T-helper 2 cell treated with Interferon-gamma antibody and Interleukin-4, amounts not matched to agents 5 μg/mL and 100 μg/mL, for 36 hours (primary cell): Measurements from ENCODE around the gene PRRC1.

ENCODE experiments used
- DNase-seq: peaks from one replicate; pipeline ENCODE4 v3.0.0; 2021; ENCODE audit warnings: low spot score
- H3K27ac Mint-ChIP-seq: one replicate; pipeline ENCODE4 v1.8.0; 2021; ENCODE audit warnings: mild to moderate bottlenecking, mixed read lengths
- H3K27me3 Mint-ChIP-seq: one replicate; pipeline ENCODE4 v1.8.0; 2021; ENCODE audit warnings: low read depth, mixed read lengths
- H3K36me3 Mint-ChIP-seq: one replicate; pipeline ENCODE4 v1.8.0; 2021; ENCODE audit warnings: low read depth, mixed read lengths
- H3K4me1 Mint-ChIP-seq: one replicate; pipeline ENCODE4 v1.8.0; 2021; ENCODE audit warnings: low read depth, mixed read lengths
- H3K4me3 Mint-ChIP-seq: one replicate; pipeline ENCODE4 v1.8.0; 2022; ENCODE audit warnings: mild to moderate bottlenecking, moderate library complexity, mixed read lengths
- H3K9me3 Mint-ChIP-seq: one replicate; pipeline ENCODE4 v1.8.0; 2021; ENCODE audit warnings: mixed read lengths

The PRRC1 gene

DNA sequence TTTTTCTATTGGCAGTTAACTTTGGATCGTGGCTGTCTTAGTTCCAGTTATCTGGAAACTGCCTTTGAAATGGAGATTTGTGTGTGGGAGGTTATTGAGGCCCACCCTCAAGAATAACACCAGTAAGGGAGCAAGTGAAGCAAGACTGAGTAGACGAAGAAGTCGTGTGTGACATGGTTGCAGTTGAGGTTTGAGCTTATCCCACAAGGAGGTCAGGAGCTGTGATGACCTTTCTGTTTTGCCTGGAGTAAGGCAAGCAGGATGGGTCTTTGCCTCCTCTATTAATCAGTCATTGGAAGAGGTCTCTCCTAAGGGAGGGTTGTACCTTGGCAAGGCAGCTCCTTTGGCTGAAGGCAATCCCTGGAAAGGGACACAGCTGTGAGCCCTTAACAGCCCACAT, 81.9 kb downstream of the PRRC1 start:
- peaks cover 11% of the 10 kb centered on the region for H3K27me3 Mint-ChIP-seq
- no peak overlapping the region for H3K27ac Mint-ChIP-seq
- H3K36me3 Mint-ChIP-seq: no peaks in the 10 kb centered on the region
- H3K4me3 Mint-ChIP-seq: no peak overlapping the region
- peaks cover 2% of the 10 kb centered on the region for H3K4me1 Mint-ChIP-seq
- DNase-seq: no peak
- H3K9me3 Mint-ChIP-seq: no peaks in the 10 kb centered on the region

DNA sequence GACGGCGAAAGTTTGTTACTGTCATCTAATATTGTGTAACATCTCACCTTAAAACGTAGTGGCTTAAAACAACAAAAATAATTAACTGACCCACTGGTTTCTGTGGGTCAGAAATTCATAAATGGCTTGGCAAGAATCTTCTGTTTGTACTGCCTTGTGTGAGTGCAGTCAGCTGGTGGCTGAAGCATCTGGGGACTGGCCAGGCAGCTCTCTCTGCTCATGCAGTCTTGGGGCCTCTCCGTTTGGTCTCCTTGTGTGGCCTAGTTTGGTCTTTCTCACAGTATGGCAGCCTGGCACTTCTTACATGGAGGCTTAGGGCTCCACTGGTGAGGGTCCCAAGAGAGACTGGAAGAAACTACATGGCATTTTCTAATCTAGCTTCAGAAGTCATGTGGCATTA, 82.4 kb downstream of the PRRC1 start:
- H3K27ac Mint-ChIP-seq: no peak overlapping the region
- H3K4me1 Mint-ChIP-seq: peaks cover 2% of the 10 kb centered on the region
- no peak overlapping the region for H3K4me3 Mint-ChIP-seq
- H3K27me3 Mint-ChIP-seq: peaks cover 11% of the 10 kb centered on the region
- H3K9me3 Mint-ChIP-seq: no peaks in the 10 kb centered on the region
- H3K36me3 Mint-ChIP-seq: no peaks in the 10 kb centered on the region
- no peak for DNase-seq

DNA sequence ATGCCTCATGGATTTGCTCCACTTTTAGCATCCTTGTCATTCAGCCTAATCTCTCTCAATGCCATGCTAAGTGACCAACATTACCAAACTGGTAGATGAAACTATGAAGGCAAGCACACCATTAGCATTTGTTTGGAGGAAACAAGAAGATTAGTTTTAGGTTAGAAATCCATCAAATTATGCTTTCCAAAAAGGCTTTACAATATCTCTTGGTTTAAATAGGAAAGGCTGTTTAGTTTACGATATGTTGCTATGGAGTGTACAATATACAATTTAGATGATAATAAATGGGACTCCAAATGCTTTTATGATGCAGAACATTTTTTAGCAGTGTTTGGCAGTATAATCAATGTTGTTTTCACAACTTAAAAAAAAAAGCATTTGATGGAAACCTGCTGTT, 83.7 kb downstream of the PRRC1 start:
- peaks cover 19% of the 10 kb centered on the region for H3K27me3 Mint-ChIP-seq
- no peak for DNase-seq
- no peaks in the 10 kb centered on the region for H3K9me3 Mint-ChIP-seq
- H3K4me1 Mint-ChIP-seq: peaks cover 2% of the 10 kb centered on the region
- no peaks in the 10 kb centered on the region for H3K36me3 Mint-ChIP-seq
- H3K4me3 Mint-ChIP-seq: no peak overlapping the region
- H3K27ac Mint-ChIP-seq: no peak overlapping the region

DNA sequence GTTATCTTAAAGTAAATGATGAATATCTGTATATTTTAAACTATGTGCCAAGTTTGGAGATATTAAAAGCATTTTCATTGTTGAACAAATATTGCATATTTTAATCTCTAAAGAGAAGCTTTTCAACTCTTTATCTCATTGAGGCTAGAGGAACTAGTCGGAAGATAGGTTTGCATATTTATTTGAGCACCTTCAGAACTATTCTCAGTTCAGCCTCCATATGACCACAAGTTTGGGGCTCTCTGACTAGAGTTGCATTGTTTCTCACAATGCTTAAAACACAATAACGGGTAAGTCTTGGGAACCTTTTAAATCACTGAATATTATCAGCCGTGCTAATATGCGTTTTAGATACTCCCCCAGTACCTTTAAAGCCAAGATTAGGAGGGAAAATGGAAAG, 84.2 kb downstream of the PRRC1 start:
- peaks cover 2% of the 10 kb centered on the region for H3K4me1 Mint-ChIP-seq
- no peak overlapping the region for H3K27ac Mint-ChIP-seq
- H3K4me3 Mint-ChIP-seq: no peak overlapping the region
- H3K36me3 Mint-ChIP-seq: no peaks in the 10 kb centered on the region
- no peaks in the 10 kb centered on the region for H3K9me3 Mint-ChIP-seq
- DNase-seq: no peak
- H3K27me3 Mint-ChIP-seq: peaks cover 19% of the 10 kb centered on the region

DNA sequence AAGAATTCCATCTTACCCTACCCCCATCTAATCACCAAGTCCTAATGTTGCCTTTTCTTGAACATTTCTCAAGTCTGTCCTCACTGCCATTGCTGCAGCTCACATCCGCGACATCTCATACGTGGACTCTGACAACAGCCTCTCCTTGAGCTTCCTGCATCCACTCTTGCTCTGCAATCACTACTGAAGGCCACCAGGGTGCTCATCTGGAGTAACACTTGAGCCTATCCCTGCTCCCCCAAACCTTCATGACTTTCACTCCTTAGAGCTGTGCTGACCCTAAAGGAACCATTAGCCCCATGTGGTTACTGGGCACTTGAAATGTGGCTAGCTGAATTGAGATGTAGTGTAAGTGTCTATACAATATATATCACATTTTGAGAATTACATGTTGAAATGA, 85.0 kb downstream of the PRRC1 start:
- no peak overlapping the region for H3K4me3 Mint-ChIP-seq
- no peak overlapping the region for H3K27ac Mint-ChIP-seq
- H3K27me3 Mint-ChIP-seq: peaks cover 19% of the 10 kb centered on the region
- peaks cover 2% of the 10 kb centered on the region for H3K4me1 Mint-ChIP-seq
- no peaks in the 10 kb centered on the region for H3K36me3 Mint-ChIP-seq
- no peaks in the 10 kb centered on the region for H3K9me3 Mint-ChIP-seq
- no peak for DNase-seq

DNA sequence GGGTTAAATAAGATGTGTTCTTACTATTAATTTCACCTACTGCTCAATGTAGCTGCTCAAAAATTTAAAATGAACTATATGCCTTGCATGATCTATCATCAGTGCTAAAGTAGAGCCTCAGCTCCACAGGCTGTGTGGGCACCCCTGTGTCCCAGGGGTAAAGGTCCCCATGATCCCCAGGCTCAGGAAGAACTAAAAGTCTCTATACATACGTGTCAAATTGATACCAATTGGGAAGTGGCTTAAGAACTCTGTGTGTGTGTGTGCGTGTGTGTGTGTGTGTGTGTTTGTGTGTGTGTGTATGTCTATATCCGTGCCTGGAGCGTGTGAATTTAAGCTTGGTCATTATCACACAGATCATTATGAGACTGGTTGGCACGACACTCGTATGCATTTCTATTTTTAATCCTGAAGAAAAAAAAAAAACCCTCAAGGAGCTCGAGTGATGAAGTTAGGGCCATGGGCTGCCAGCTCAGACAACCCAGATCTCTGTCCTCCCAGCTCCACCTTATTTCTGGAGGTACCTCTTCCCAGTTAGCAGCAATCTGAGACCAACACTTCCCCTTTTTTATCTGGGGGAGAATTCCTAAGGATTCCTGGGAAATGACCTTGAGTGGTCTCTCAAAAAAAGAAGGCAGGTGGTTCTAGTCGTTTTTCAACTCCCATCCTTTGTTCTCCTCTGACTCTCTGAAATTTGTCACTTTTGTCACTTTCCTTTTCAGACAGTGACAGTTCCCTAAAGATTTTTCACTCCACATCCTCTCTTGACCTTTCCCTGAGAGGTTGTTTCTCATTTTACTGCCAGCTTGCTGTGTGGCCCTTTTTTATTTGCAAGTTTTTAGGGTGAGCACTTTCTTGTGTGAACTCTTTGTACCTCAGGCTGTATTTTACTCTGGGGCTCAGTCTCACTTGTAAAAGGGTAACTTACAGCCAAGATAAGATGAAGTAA, 85.7 kb downstream of the PRRC1 start:
- H3K4me1 Mint-ChIP-seq: peaks cover 2% of the 10 kb centered on the region
- no peak overlapping the region for H3K4me3 Mint-ChIP-seq
- no peak for DNase-seq
- H3K27me3 Mint-ChIP-seq: peaks cover 19% of the 10 kb centered on the region
- no peaks in the 10 kb centered on the region for H3K36me3 Mint-ChIP-seq
- H3K9me3 Mint-ChIP-seq: no peaks in the 10 kb centered on the region
- no peak overlapping the region for H3K27ac Mint-ChIP-seq
